Activated CD4-positive, alpha-beta T cell treated with anti-CD3 and anti-CD28 coated beads, Interleukin-2, amount 10 ng/mL, durations not matched to agents 24 days and 14 days (primary cell): ENCODE measurements around the gene OCEL1. TPM values are rescaled to one million over a fixed set of nuclear protein-coding genes. Genes with fewer than 3 reads are reported as not detected.
"Not testable (repeated sequence)": the region's sequence is repeated elsewhere in the genome, so short reads cannot be mapped to it uniquely, and the experiment has no call there.

Experiments
- DNase-seq: peaks from one replicate; pipeline ENCODE4 v3.0.0; 2022
- H3K27ac Mint-ChIP-seq: one replicate; pipeline ENCODE4 v1.8.0; 2022; ENCODE audit warnings: mild to moderate bottlenecking, mixed read lengths
- H3K27me3 Mint-ChIP-seq: one replicate; pipeline ENCODE4 v1.8.0; 2022; ENCODE audit warnings: mixed read lengths
- H3K36me3 Mint-ChIP-seq: one replicate; pipeline ENCODE4 v1.8.0; 2022; ENCODE audit warnings: low read depth, mild to moderate bottlenecking, mixed read lengths
- H3K4me1 Mint-ChIP-seq: one replicate; pipeline ENCODE4 v1.8.0; 2021; ENCODE audit warnings: mixed read lengths
- H3K4me3 Mint-ChIP-seq: one replicate; pipeline ENCODE4 v1.8.0; 2022; ENCODE audit warnings: mild to moderate bottlenecking, moderate library complexity, mixed read lengths
- H3K9me3 Mint-ChIP-seq: one replicate; pipeline ENCODE4 v1.8.0; 2021; ENCODE audit warnings: mixed read lengths
- intact Hi-C: fragments of 100-400 bp; cut with micrococcal nuclease; formaldehyde crosslinking; loops from one replicate; pipeline ENCODE4 v1.15.1; 2023
- total RNA-seq: library from RNA; stranded (reverse); gene quantifications from 2 replicates; pipeline ENCODE4 v1.2.3, GENCODE V29; 2022

The OCEL1 gene, protein sequence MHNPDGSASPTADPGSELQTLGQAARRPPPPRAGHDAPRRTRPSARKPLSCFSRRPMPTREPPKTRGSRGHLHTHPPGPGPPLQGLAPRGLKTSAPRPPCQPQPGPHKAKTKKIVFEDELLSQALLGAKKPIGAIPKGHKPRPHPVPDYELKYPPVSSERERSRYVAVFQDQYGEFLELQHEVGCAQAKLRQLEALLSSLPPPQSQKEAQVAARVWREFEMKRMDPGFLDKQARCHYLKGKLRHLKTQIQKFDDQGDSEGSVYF
- 17.8 and 23.0 TPM in 2 replicates for total RNA-seq

DNA sequence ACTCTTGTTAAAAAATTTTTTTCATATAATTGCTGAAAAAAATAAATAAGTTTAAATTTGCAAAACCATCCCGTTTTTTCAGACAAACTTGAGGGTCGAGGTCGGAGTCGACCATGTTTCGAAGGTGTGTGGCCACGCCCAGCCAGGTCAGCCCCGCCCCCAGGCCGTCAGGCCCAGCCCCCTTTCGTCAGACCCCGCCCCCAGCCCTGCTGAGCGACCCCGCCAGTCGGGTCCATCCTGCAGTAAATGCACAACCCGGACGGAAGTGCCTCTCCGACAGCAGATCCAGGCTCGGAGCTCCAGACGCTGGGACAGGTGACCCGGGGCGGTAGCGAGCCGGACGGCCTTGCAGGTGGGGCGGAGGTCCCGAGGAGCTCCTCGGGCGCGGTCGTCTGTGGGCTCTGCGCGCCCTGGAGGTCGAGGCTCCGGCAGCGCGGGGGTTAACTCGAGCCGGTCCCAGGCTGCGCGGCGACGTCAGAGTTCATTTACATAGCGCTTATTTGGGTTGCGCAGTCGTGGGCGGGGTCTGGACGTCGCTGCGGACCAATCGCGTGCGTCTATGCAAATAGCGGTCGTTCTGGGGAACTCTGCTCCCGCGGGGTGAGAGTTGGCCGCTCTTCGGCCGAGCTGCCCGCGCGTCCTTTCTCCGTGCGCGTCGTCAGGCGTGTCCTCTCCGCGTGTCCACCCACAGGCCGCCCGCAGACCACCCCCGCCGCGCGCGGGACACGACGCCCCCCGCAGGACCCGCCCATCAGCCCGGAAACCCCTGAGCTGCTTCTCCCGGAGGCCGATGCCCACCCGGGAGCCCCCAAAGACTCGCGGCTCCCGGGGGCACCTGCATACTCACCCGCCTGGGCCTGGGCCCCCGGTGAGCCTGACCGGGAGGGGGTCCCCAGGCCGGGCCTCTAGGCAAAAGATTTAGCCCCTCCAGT lies at the start of gene OCEL1:
Gene OCEL1, plus strand, starts transcription at position 225 of the 932 bp plus-strand sequence. Its CDS starts 22 bp downstream, at position 247.
- intact Hi-C loops, result loop anchor here (1.0 to 5.0 kb wide), 3 partner anchors 9 to 81 kb away; partner anchors contain the start of genes DDA1, MRPL34 and USE1
- peak within 1 kb of the TSS; percentile 95 for H3K4me3 Mint-ChIP-seq
- H3K36me3 Mint-ChIP-seq, result peaks cover 2% of the 10 kb centered on the region
- H3K27ac Mint-ChIP-seq, result peak within 1 kb of the TSS; percentile 99
- H3K27me3 Mint-ChIP-seq, result no peaks in the 10 kb centered on the region
- peaks cover 3% of the 10 kb centered on the region for H3K4me1 Mint-ChIP-seq
- H3K9me3 Mint-ChIP-seq, result no peaks in the 10 kb centered on the region
- peak; percentile 99 for DNase-seq

DNA sequence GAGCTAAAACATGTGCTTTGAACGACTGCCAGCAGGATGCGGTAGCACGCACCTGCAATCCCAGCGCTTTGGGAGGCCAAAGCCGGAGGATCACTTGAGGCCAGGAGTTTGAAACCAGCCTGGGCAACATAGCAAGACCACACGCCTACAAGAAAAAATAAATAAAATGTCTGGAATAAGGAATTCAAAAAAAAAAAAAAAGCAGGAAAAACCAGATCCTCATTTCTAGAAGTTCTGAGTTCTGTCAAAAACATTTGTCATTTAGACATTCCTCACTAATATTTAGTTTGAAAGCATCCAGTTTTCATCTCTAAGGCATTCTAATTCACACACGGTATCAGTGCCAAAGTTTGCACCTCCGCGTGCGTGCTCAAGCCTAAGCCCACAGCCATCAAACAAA lies 47.7 kb upstream of the OCEL1 start:
- no peaks in the 10 kb centered on the region for H3K27me3 Mint-ChIP-seq
- H3K36me3 Mint-ChIP-seq, result peaks cover 42% of the 10 kb centered on the region
- no peak for DNase-seq
- no peaks in the 10 kb centered on the region for H3K9me3 Mint-ChIP-seq
- no peak overlapping the region for H3K27ac Mint-ChIP-seq
- intact Hi-C loops, result no loop called here
- H3K4me1 Mint-ChIP-seq, result peaks cover 9% of the 10 kb centered on the region
- no peak overlapping the region for H3K4me3 Mint-ChIP-seq

DNA sequence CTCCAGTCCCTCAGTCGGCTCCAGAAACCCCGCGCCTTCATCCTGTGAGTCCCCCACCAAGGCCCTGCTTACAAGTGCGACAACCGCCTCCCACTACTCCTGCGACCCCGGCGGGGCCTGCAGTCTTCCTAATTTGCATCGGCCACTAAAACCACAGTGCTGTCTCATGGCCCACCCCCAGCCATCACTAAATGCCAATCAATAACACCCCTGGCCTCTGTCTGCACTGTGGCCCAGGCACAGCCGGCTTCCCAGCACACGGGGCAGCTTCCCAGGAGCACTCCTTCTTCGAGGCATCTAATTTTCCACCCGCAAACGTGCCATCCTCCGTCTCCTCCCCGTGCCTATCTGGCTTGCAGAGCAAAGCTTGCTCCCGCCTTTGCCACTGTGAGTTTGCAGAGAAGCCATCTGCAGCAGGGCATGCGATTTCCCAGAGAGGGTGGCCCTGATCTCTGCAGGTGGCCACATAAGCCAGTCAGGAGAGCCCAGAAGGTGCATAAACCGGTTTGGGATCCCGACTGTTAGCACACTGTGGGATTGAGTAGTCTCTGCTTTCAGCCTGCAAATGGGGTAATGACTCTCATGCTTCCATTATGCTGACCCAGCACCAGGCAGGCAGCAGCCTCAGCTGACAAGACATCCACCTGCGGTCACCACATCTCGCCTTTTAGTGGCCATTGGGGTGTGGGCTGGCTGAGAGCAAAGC lies 44.9 kb upstream of the OCEL1 start:
- peak overlapping the region; percentile 72 for H3K27ac Mint-ChIP-seq
- DNase-seq, result no peak
- intact Hi-C loops, result no loop called here
- no peaks in the 10 kb centered on the region for H3K9me3 Mint-ChIP-seq
- no peak overlapping the region for H3K4me3 Mint-ChIP-seq
- H3K36me3 Mint-ChIP-seq, result peaks cover 41% of the 10 kb centered on the region
- no peaks in the 10 kb centered on the region for H3K27me3 Mint-ChIP-seq
- peaks cover 21% of the 10 kb centered on the region for H3K4me1 Mint-ChIP-seq

DNA sequence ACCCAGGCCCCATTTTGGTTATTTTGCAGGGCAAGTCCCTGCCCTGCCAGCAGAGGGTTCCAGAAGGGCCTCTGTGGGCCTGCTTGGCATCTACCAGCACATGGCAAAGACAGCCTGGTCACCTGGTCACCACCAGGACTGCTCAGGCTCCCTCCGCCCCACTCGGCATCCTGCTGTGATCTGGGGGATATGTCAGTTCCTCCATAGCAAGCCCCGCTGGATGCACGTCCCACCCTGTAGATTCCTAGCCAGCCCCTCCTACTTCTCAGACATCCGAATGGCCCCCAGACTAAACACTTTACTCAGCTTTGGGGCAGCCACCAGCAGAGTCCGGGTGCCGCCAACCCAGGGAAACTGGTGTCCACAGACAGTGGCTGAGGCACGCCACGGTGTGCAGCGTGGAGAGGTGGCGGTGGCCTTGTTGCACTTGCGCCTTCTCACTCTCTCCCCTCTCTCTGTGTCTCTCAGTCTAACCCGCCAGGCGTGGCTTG lies 42.7 kb upstream of the OCEL1 start:
- Mint-ChIP-seq H3K4me3 (peak overlapping the region; percentile 89), H3K4me1 (peaks cover 21% of the 10 kb centered on the region), H3K9me3 (no peaks in the 10 kb centered on the region), H3K27ac (peak overlapping the region; percentile 98), H3K36me3 (peaks cover 44% of the 10 kb centered on the region), H3K27me3 (no peaks in the 10 kb centered on the region)
- DNase-seq, result peak; percentile 72
- intact Hi-C loops, result no loop called here

DNA sequence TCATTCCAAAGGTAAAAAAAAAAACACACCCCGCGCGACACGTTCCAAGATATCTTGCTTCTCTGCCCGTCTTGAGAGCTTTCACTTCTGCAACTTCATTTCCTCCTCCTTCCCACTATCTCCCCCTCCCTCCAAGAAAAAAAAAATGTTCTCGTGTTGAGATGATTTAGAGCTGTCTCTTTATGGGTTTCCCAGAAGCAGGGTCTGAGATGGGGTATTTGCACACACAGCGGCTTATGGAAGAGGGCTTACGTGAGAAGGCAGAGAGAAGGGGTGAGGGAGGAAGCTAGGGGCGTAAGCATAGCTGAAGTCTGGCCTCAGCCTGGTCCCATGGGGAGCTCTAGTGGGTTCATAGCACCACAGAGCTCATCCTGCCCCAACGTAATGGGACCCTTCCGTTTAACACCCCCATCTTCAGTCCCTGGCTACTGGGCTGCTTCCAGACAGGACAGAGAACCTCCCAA lies 42.1 kb upstream of the OCEL1 start:
- Mint-ChIP-seq H3K9me3 (no peaks in the 10 kb centered on the region), H3K27ac (peak overlapping the region; percentile 98), H3K4me3 (peak overlapping the region; percentile 89), H3K27me3 (no peaks in the 10 kb centered on the region), H3K4me1 (peaks cover 21% of the 10 kb centered on the region), H3K36me3 (peaks cover 46% of the 10 kb centered on the region)
- intact Hi-C loops, result loop anchor here (1.0 kb wide), 1 partner anchor 117 kb away; no protein-coding TSS in a partner anchor
- DNase-seq, result peak; percentile 75

DNA sequence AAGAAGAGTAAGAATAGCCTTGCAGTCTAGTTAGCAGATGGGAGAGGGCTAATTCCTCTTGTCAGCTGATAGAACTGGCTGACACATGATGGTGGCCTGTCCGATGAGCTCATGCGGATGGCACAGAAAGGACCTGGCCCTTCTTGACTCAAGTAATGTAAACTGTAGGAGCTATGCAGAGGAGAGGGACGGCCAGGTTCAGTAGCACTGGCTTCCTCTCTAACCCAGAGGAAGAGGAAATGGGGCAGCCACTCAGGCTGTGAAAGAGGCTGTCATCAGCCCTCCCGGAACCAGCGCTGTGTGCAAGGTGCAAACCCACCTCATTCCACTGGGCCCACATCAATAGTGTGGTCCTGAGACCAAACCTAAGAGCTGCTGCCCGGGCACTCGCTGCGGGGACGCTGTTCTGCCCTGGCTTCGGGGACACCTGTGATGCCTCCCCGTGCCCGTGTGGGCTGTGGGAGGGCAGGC lies 41.6 kb upstream of the OCEL1 start:
- H3K27ac Mint-ChIP-seq, result peak overlapping the region; percentile 98
- peak overlapping the region; percentile 89 for H3K4me3 Mint-ChIP-seq
- H3K36me3 Mint-ChIP-seq, result peaks cover 49% of the 10 kb centered on the region
- peak; percentile 85 for DNase-seq
- intact Hi-C loops, result loop anchor here (1.0 kb wide), 1 partner anchor 117 kb away; no protein-coding TSS in a partner anchor
- H3K27me3 Mint-ChIP-seq, result no peaks in the 10 kb centered on the region
- H3K4me1 Mint-ChIP-seq, result peaks cover 21% of the 10 kb centered on the region
- H3K9me3 Mint-ChIP-seq, result no peaks in the 10 kb centered on the region

DNA sequence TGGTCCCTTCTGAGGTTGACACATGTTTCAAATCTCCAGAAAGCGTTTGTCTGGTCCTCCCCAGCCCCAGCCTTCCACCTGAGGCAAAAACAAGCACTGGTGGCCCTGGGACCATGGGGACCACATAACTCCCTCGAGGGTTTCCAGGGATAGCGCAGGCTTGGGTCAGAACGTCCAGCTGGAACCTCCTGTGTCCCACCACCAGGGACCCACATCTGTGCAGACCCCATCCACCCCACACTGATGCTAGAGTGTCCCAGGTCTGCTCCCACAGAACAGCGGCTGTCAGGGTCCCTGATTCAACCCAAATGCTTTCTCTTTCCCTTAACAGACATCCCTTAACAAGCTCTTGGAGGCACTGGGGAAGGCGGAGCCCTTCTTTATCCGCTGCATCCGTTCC lies 40.4 kb upstream of the OCEL1 start:
- Mint-ChIP-seq H3K36me3 (peaks cover 50% of the 10 kb centered on the region), H3K9me3 (no peaks in the 10 kb centered on the region), H3K27me3 (no peaks in the 10 kb centered on the region), H3K4me3 (no peak overlapping the region), H3K4me1 (peaks cover 21% of the 10 kb centered on the region), H3K27ac (no peak overlapping the region)
- intact Hi-C loops, result no loop called here
- no peak for DNase-seq

DNA sequence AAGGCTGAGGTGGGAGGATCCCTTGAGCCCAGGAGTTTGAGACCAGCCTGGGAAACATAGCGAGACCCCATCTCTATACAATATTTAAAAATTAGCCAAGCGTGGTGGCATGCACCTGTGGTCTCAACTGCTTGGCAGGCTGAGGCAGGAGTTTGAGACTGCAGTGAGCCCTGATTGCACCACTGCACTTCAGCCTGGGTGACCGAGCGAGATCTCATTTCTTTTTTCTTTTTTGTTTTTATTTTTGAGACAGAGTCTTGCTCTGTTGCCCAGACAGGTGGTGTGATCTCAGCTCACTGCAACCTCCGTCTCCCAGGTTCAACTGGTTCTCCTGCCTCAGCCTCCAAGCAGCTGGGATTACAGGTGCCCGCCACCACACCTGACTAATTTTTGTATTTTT lies 34.3 kb upstream of the OCEL1 start:
- intact Hi-C loops, H3K27ac Mint-ChIP-seq, H3K4me1 Mint-ChIP-seq, H3K27me3 Mint-ChIP-seq, DNase-seq, H3K9me3 Mint-ChIP-seq, H3K4me3 Mint-ChIP-seq: not testable (repeated sequence)
- peaks cover 57% of the 10 kb centered on the region for H3K36me3 Mint-ChIP-seq

DNA sequence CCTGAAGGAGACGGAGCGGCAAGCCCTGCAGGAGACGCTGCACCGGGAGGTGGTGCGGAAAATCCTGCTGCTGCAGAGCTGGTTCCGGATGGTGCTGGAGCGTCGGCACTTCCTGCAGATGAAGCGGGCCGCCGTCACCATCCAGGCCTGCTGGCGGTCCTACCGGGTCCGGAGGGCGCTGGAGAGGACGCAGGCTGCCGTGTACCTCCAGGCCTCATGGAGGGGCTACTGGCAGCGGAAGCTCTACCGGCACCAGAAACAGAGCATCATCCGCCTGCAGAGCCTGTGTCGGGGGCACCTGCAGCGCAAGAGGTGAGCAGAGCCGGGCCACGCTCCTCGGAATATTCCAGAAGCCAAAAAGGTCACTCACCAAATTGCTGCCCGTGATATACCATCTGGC lies 33.3 kb upstream of the OCEL1 start:
- H3K36me3 Mint-ChIP-seq, result peaks cover 56% of the 10 kb centered on the region

DNA sequence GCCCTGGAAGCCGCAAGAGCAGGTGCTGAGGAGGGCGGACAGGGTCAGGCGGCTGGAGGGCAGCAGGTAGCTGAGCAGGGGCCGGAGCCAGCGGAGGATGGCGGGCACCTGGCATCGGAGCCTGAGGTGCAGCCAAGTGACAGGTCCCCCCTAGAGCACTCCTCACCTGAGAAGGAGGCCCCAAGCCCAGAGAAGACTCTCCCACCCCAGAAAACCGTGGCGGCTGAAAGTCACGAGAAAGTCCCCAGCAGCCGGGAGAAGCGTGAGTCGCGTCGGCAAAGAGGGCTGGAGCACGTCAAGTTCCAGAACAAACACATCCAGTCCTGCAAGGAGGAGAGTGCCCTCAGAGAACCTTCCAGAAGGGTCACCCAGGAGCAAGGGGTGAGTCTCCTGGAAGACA lies 31.4 kb upstream of the OCEL1 start:
- Mint-ChIP-seq H3K4me3 (no peak overlapping the region), H3K4me1 (peaks cover 1% of the 10 kb centered on the region), H3K36me3 (peaks cover 55% of the 10 kb centered on the region), H3K9me3 (no peaks in the 10 kb centered on the region), H3K27ac (no peak overlapping the region), H3K27me3 (no peaks in the 10 kb centered on the region)
- intact Hi-C loops, result no loop called here
- DNase-seq, result no peak

More for the DNA sequence above, 33.3 kb upstream of the OCEL1 start:
- Mint-ChIP-seq H3K4me3 (no peak overlapping the region), H3K27me3 (no peaks in the 10 kb centered on the region), H3K4me1 (peaks cover 1% of the 10 kb centered on the region), H3K27ac (no peak overlapping the region), H3K9me3 (no peaks in the 10 kb centered on the region)
- no peak for DNase-seq
- intact Hi-C loops, result no loop called here

DNA sequence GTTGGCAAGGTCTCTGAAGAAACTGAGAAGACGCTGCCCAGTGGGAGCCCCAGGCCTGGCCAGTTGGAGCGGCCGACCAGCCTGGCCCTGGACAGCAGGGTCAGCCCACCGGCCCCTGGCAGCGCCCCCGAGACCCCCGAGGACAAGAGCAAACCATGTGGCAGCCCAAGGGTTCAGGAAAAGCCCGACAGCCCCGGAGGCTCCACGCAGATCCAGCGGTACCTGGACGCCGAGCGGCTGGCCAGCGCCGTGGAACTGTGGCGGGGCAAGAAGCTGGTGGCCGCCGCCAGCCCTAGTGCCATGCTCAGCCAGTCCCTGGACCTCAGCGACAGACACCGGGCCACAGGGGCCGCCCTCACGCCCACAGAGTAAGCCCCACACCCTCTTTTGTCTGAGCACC lies 30.9 kb upstream of the OCEL1 start:
- H3K27ac Mint-ChIP-seq, result no peak overlapping the region
- peaks cover 1% of the 10 kb centered on the region for H3K4me1 Mint-ChIP-seq
- H3K9me3 Mint-ChIP-seq, result no peaks in the 10 kb centered on the region
- no peak for DNase-seq
- intact Hi-C loops, result no loop called here
- no peaks in the 10 kb centered on the region for H3K27me3 Mint-ChIP-seq
- no peak overlapping the region for H3K4me3 Mint-ChIP-seq
- peaks cover 60% of the 10 kb centered on the region for H3K36me3 Mint-ChIP-seq

DNA sequence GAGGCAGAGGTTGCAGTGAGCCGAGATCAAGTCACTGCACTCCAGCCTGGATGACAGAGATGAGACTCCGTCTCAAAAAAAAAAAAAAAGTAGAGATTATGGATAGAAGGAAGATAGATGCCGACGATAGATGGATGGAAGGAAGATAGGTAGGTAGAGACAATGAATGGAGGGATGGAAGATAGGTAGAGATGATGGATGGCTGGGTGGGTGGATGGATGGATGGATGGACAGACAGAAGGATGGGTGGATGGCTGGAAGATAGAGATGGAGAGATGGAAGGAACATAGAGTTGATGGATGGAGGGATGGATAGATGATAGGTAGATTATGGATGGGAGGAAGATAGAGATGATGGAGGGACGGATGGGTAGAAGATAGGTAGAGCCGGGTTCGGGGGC lies 29.4 kb upstream of the OCEL1 start:
- H3K36me3 Mint-ChIP-seq, result peaks cover 62% of the 10 kb centered on the region
- DNase-seq, result no peak
- H3K27ac Mint-ChIP-seq, result no peak overlapping the region
- H3K9me3 Mint-ChIP-seq, result no peaks in the 10 kb centered on the region
- peaks cover 1% of the 10 kb centered on the region for H3K4me1 Mint-ChIP-seq
- no peaks in the 10 kb centered on the region for H3K27me3 Mint-ChIP-seq
- H3K4me3 Mint-ChIP-seq, result no peak overlapping the region
- intact Hi-C loops, result no loop called here

DNA sequence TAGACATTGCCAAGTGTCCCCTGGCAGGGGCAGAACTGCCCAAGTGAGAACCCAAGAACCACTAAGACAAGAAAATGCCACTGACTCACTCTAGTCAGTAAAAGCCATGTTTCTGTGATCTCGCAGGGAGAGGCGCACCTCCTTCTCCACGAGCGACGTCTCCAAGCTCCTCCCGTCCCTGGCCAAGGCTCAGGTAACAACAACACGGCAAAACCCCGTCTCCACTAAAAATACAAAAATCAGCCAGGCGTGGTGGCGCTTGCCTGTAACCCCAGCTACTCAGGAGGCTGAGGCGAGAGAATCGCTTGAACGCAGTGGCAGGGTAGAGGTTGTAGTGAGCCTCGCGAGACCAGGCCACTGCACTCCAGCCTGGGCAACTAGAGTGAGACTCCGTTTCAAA lies 28.4 kb upstream of the OCEL1 start:
- Mint-ChIP-seq H3K36me3 (peaks cover 69% of the 10 kb centered on the region), H3K4me1 (peaks cover 1% of the 10 kb centered on the region), H3K4me3 (no peak overlapping the region), H3K27ac (no peak overlapping the region), H3K9me3 (no peaks in the 10 kb centered on the region), H3K27me3 (no peaks in the 10 kb centered on the region)
- intact Hi-C loops, result no loop called here
- no peak for DNase-seq
